ENCODE results near the gene PDZRN3.

GRCh38 chr3:73622091-73622805, 2.5 kb downstream of the PDZRN3 start:
- no peak for TF ChIP-seq CTCF (IDR thresholded peaks at IDR 0.05; ENCODE audit: insufficient read depth, low read depth, low read length)
- no peak for TF ChIP-seq EZH2 (IDR thresholded peaks at IDR 0.05; ENCODE audit: insufficient read depth, low read length)

Data from astrocyte (in vitro differentiated cells and primary cell).